H9 (cell line): ENCODE results near the gene PRKCZ. TPM values are rescaled to one million over a fixed set of nuclear protein-coding genes. Genes with fewer than 3 reads are reported as not detected.

ENCODE experiments used
- DNase-seq: peaks from one replicate; pipeline ENCODE4 v3.0.0-alpha.2; 2017
- H2AFZ ChIP-seq: one replicate; pipeline ENCODE4 v1.6.1; 2013; ENCODE audit warnings: mild to moderate bottlenecking, low read length, control low read depth, moderate library complexity
- H2AK5ac ChIP-seq: 2 replicates; pipeline ENCODE4 v1.6.1; 2013; ENCODE audit warnings: low read length, control low read depth, mixed read lengths; ENCODE audit not compliant: insufficient read length
- H2BK120ac ChIP-seq: one replicate; pipeline ENCODE4 v1.6.1; 2013; ENCODE audit warnings: low read depth, mild to moderate bottlenecking, low read length, control low read depth, inconsistent platforms; ENCODE audit not compliant: poor library complexity, severe bottlenecking
- H2BK12ac ChIP-seq: 2 replicates; pipeline ENCODE4 v1.6.1; 2013; ENCODE audit warnings: low read length, control low read depth, mixed read lengths, low read depth; ENCODE audit not compliant: insufficient read length
- H2BK15ac ChIP-seq: 2 replicates; pipeline ENCODE4 v1.6.1; 2013; ENCODE audit warnings: low read depth, low read length, control low read depth
- H2BK20ac ChIP-seq: one replicate; pipeline ENCODE4 v1.6.1; 2013; ENCODE audit warnings: low read depth, mild to moderate bottlenecking, low read length, control low read depth, inconsistent platforms; ENCODE audit not compliant: poor library complexity, severe bottlenecking
- H2BK5ac ChIP-seq: 2 replicates; pipeline ENCODE4 v1.6.1; 2013; ENCODE audit warnings: low read length, control low read depth, mixed read lengths; ENCODE audit not compliant: insufficient read length
- H3K14ac ChIP-seq: 2 replicates; pipeline ENCODE4 v1.6.1; 2013; ENCODE audit warnings: low read length, control low read depth; ENCODE audit not compliant: insufficient read depth
- H3K18ac ChIP-seq: 2 replicates; pipeline ENCODE4 v1.6.1; 2013; ENCODE audit warnings: low read depth, mild to moderate bottlenecking, mixed read lengths, low read length, control low read depth; ENCODE audit not compliant: insufficient read length
- H3K23ac ChIP-seq: 2 replicates; pipeline ENCODE4 v1.6.1; 2013; ENCODE audit warnings: low read length, control low read depth, mixed read lengths, low read depth; ENCODE audit not compliant: insufficient read length
- H3K23me2 ChIP-seq: 2 replicates; pipeline ENCODE4 v1.6.1; 2013; ENCODE audit warnings: low read depth, mild to moderate bottlenecking, mixed read lengths, low read length, control low read depth; ENCODE audit not compliant: insufficient read length, poor library complexity, severe bottlenecking
- H3K27ac ChIP-seq: 2 replicates; pipeline ENCODE4 v1.5.1; 2013; ENCODE audit warnings: low read length, control low read depth, mixed read lengths, low read depth; ENCODE audit not compliant: insufficient read length
- H3K27me3 ChIP-seq: 2 replicates; pipeline ENCODE4 v1.6.1; 2013; ENCODE audit warnings: low read length, control low read depth, inconsistent platforms; ENCODE audit not compliant: insufficient read depth
- H3K4ac ChIP-seq: 2 replicates; pipeline ENCODE4 v1.6.1; 2013; ENCODE audit warnings: low read depth, mild to moderate bottlenecking, control low read depth, inconsistent platforms, low read length, moderate library complexity
- H3K4me1 ChIP-seq: 2 replicates; pipeline ENCODE4 v1.6.1; 2013; ENCODE audit warnings: low read length, control low read depth, inconsistent platforms; ENCODE audit not compliant: insufficient read depth
- H3K4me2 ChIP-seq: 2 replicates; pipeline ENCODE4 v1.6.1; 2013; ENCODE audit warnings: low read length, control low read depth, mixed read lengths; ENCODE audit not compliant: insufficient read length, insufficient read depth
- H3K56ac ChIP-seq: 2 replicates; pipeline ENCODE4 v1.6.1; 2013; ENCODE audit warnings: low read depth, mild to moderate bottlenecking, mixed read lengths, low read length, control low read depth; ENCODE audit not compliant: insufficient read length
- H3K79me1 ChIP-seq: 2 replicates; pipeline ENCODE4 v1.6.1; 2013; ENCODE audit warnings: low read depth, mild to moderate bottlenecking, moderate library complexity, low read length, control low read depth, inconsistent platforms; ENCODE audit not compliant: insufficient read depth, poor library complexity, severe bottlenecking
- H3K79me2 ChIP-seq: 2 replicates; pipeline ENCODE4 v1.6.1; 2013; ENCODE audit warnings: low read length, control low read depth, inconsistent platforms; ENCODE audit not compliant: insufficient read depth
- H3K9ac ChIP-seq: 2 replicates; pipeline ENCODE4 v1.6.1; 2013; ENCODE audit warnings: low read length, control low read depth, mixed read lengths; ENCODE audit not compliant: insufficient read length; ENCODE audit errors: extremely low read depth
- H3K9me3 ChIP-seq: one replicate; pipeline ENCODE4 v1.6.1; 2013; ENCODE audit warnings: low read depth, low read length, inconsistent platforms; ENCODE audit not compliant: control insufficient read depth
- H3T11ph ChIP-seq: one replicate; pipeline ENCODE4 v1.6.1; 2013; ENCODE audit warnings: mild to moderate bottlenecking, low read length, control low read depth, inconsistent platforms
- H4K20me1 ChIP-seq: one replicate; pipeline ENCODE4 v1.6.1; 2013; ENCODE audit not compliant: control insufficient read depth, insufficient read length, insufficient read depth
- H4K5ac ChIP-seq: 2 replicates; pipeline ENCODE4 v1.6.1; 2013; ENCODE audit warnings: low read depth, mild to moderate bottlenecking, mixed read lengths, low read length, control low read depth; ENCODE audit not compliant: insufficient read length
- H4K8ac ChIP-seq: replicated peaks from 2 replicates; pipeline ENCODE4 v1.6.1; 2013; ENCODE audit warnings: low read length, control low read depth, mixed read lengths, low read depth; ENCODE audit not compliant: insufficient read length
- H4K91ac ChIP-seq: 2 replicates; pipeline ENCODE4 v1.6.1; 2013; ENCODE audit warnings: low read depth, mild to moderate bottlenecking, moderate library complexity, mixed read lengths, low read length, control low read depth; ENCODE audit not compliant: insufficient read length
- H3K27ac Mint-ChIP-seq, 3 experiments: 2 replicates in 2 of 3; 3 replicates in 1 of 3; pipeline ENCODE4 v1.8.0; 2020 to 2021; ENCODE audit warnings: mixed read lengths in 3 of 3, mild to moderate bottlenecking in 1 of 3, moderate library complexity in 1 of 3
- H3K27me3 Mint-ChIP-seq: 2 replicates; pipeline ENCODE4 v1.8.0; 2021; ENCODE audit warnings: low read depth, mild to moderate bottlenecking, moderate library complexity, mixed read lengths
- H3K36me3 Mint-ChIP-seq, 3 experiments: 2 replicates in 2 of 3; 3 replicates in 1 of 3; pipeline ENCODE4 v1.8.0; 2020 to 2021; ENCODE audit warnings: low read depth in 3 of 3, mixed read lengths in 3 of 3; ENCODE audit not compliant: insufficient read depth in 1 of 3
- H3K4me1 Mint-ChIP-seq, 2 experiments: 2 replicates each; pipeline ENCODE4 v1.8.0; 2020; ENCODE audit warnings: mixed read lengths in 2 of 2
- H3K4me3 Mint-ChIP-seq, 2 experiments: 2 replicates in 1 of 2; 3 replicates in 1 of 2; pipeline ENCODE4 v1.8.0; 2020 to 2021; ENCODE audit warnings: mild to moderate bottlenecking in 2 of 2, mixed read lengths in 2 of 2, moderate library complexity in 1 of 2
- H3K9me3 Mint-ChIP-seq, 2 experiments: 2 replicates in 1 of 2; 3 replicates in 1 of 2; pipeline ENCODE4 v1.8.0; 2020; ENCODE audit warnings: mild to moderate bottlenecking in 2 of 2, mixed read lengths in 2 of 2, moderate library complexity in 1 of 2
- CTCF ChIP-seq: fragments of 200-600 bp; sonication (generic); conservative IDR thresholded peaks from 3 replicates; pipeline ENCODE4 v1.8.0; 2021; ENCODE audit warnings: antibody characterized with exemption, mild to moderate bottlenecking
- WGBS: extraction: QIAGEN DNeasy Blood & Tissue Kit; methylation state at CpG from one replicate; pipeline ENCODE4 v1.1.7; 2013; ENCODE audit warnings: missing lambda C conversion rate, low lambda C conversion rate, mixed read lengths; ENCODE audit not compliant: insufficient read length; ENCODE audit errors: extremely low coverage; 5-methylcytosine and 5-hydroxymethylcytosine counted together
- total RNA-seq: library from RNA; stranded (reverse); gene quantifications from 2 replicates; pipeline ENCODE4 v1.2.1, GENCODE V29; 2021

Gene PRKCZ
- total RNA-seq, 1 experiment from 2014 or later, result 48.4 TPM

GRCh38 chr1:2156866-2157265 lies 106.7 kb downstream of the PRKCZ start:
- no peak overlapping the region for H3K4me3 Mint-ChIP-seq

More at GRCh38 chr1:2156866-2157265, 106.7 kb downstream of the PRKCZ start:
- H3K9ac ChIP-seq, result no peak overlapping the region
- Mint-ChIP-seq H3K27me3 (no peaks in the 10 kb centered on the region), H3K9me3 (no peaks in the 10 kb centered on the region), H3K27ac (no peak overlapping the region; a peak in 1 of 7 replicates), H3K4me1 (no peaks in the 10 kb centered on the region), H3K36me3 (peaks cover 12 to 50% (median 28%) of the 10 kb centered on the region in 3 experiments)
- no peak overlapping the region for H2AK5ac ChIP-seq
- no peak overlapping the region for H3K23ac ChIP-seq
- no peak overlapping the region for H4K91ac ChIP-seq
- no peak overlapping the region for H4K8ac ChIP-seq
- no peaks in the 10 kb centered on the region; the same call in 1 of the 2 replicates for H3K79me2 ChIP-seq
- no peak overlapping the region for H3K4me2 ChIP-seq
- H3K9me3 ChIP-seq, result no peaks in the 10 kb centered on the region
- H4K5ac ChIP-seq, result no peak overlapping the region
- no peak overlapping the region for H2BK20ac ChIP-seq
- H3K79me1 ChIP-seq, result no peaks in the 10 kb centered on the region
- no peaks in the 10 kb centered on the region for H3K27me3 ChIP-seq
- no peak overlapping the region for H3K56ac ChIP-seq
- no peak for DNase-seq
- H2AFZ ChIP-seq, result no peak overlapping the region
- no peak overlapping the region for H3K18ac ChIP-seq
- no peak overlapping the region for H3K27ac ChIP-seq
- H4K20me1 ChIP-seq, result peaks cover 3% of the 10 kb centered on the region
- no peak overlapping the region for H3T11ph ChIP-seq
- H3K4me1 ChIP-seq, result no peaks in the 10 kb centered on the region
- no peak for TF ChIP-seq CTCF
- no peak overlapping the region for H2BK5ac ChIP-seq
- no peaks in the 10 kb centered on the region for H3K23me2 ChIP-seq
- WGBS, result no CpG with 5 or more reads among the region's 9 CpGs
- H2BK15ac ChIP-seq, result no peak overlapping the region
- no peak overlapping the region for H3K4ac ChIP-seq
- no peak overlapping the region for H2BK120ac ChIP-seq
- H2BK12ac ChIP-seq, result no peak overlapping the region
- no peak overlapping the region for H3K14ac ChIP-seq
